Breast epithelium (tissue), 3 donors: ENCODE data around the gene P3H4.

Source experiments
- POLR2A ChIP-seq: fragments of 450-650 bp; IDR thresholded peaks from one replicate; pipeline ENCODE4 v1.6.1; 2016; ENCODE audit warnings: antibody characterized with exemption, mild to moderate bottlenecking, moderate library complexity
- POLR2AphosphoS5 ChIP-seq, 3 donors: sonication (generic); formaldehyde crosslinking; IDR thresholded peaks; one replicate each; pipeline ENCODE4 v1.6.1; 2017; ENCODE audit warnings: antibody characterized with exemption in 3 of 3
- TF ChIP-seq, protein P1 (sequence below), 3 donors: fragments of 450-650 bp; IDR thresholded peaks; one replicate each; pipeline ENCODE4 v1.5.1; 2016 to 2017; ENCODE audit warnings: antibody characterized with exemption in 3 of 3, mild to moderate bottlenecking in 3 of 3, moderate library complexity in 3 of 3

DNA sequence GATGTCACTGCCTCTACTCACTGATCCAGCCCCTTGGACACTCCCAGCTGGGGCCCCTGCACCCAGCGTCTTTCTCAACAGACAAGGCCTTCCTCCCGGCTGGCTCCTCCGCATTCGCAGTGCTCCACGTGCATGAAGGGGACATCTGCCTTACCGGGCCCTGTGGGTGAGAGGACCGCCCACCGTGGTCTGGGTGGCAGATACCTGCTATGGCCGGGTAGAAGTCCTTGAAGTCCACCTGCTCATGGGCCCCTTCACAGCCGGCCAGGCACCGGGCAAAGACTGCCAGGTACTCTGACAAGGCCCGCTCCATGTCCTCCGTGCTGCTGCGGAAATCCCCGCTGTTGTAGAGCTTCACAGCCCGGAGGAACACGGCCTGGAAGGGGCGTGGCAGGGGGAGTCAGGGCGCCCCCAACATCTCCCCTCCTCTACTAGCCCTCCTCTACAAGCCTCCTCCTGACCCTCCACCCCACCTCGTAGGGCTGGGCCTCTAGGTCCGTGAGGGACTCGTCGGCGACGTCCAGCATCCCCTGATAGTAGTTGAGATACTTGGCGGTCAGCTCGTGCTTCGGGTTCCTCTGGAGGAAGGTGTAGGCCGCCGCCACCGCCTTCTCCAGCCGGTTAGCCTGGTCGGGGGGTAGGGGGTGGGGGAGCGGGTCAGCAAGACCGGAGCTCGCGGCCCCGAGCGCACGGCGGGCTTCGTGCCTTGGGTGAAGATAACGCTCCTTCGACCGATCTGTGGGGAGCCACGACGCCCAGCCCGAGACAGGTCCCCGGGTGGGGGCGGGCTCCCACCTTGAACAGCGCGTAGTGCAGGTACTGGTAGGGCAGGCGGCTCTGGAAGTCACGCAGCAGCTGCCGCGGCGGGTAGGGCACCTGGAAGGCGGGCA is 845 bp downstream of the P3H4 start:
- TF ChIP-seq, protein P1, sequence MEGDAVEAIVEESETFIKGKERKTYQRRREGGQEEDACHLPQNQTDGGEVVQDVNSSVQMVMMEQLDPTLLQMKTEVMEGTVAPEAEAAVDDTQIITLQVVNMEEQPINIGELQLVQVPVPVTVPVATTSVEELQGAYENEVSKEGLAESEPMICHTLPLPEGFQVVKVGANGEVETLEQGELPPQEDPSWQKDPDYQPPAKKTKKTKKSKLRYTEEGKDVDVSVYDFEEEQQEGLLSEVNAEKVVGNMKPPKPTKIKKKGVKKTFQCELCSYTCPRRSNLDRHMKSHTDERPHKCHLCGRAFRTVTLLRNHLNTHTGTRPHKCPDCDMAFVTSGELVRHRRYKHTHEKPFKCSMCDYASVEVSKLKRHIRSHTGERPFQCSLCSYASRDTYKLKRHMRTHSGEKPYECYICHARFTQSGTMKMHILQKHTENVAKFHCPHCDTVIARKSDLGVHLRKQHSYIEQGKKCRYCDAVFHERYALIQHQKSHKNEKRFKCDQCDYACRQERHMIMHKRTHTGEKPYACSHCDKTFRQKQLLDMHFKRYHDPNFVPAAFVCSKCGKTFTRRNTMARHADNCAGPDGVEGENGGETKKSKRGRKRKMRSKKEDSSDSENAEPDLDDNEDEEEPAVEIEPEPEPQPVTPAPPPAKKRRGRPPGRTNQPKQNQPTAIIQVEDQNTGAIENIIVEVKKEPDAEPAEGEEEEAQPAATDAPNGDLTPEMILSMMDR (IDR thresholded peaks at IDR 0.05): no peak
- TF ChIP-seq POLR2AphosphoS5 (IDR thresholded peaks at IDR 0.05): no peak
- TF ChIP-seq POLR2A: no peak
